ENCODE data around the gene ASB10. TPM values are rescaled to one million over a fixed set of nuclear protein-coding genes. Genes with fewer than 3 reads are reported as not detected.

ASB10 gene
- polyA plus RNA-seq, 3 donors, result not detected

DNA sequence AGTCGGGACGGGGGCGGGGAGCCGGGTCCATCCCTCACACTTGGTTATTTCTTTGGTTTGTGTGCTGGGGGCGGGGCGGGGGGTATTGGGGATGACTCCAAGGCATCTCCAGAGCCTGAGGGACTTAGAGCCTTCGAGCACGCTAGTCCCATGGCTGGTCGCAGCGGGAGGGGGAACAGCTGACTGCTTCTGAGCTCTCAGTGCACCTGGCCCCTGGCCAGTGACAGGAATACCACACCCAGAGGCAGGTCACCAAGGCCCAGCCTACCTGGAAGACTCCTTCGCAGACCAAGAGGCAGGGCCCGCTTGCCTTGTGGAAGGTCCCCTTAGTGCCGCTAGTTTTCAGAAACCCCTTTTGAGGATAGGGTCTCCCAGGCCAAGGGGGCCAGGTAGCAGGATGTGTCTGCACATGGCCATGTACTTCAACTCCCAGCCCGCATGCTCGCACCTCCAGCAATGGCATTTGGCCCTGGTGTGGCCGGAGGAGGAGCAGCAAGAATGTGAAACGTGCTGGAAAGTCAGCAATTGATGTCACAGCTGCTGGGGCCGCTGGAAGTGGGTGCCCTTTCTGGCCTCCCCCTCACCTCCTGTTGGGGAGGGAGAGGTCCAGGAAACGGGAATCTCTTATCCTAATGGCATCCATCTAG lies 60.4 kb downstream of the ASB10 start:
- Histone ChIP-seq H3K4me3 (replicated peaks in 1 of 3; ENCODE audit: low read depth in 2 of 3, low read length in 3 of 3) (no peak overlapping the region), H4K20me1 (ENCODE audit: insufficient read depth, low read length) (peaks cover 64% of the 10 kb centered on the region), H3K4me2 (replicated peaks; ENCODE audit: extremely low read depth, low read length, poor library complexity, severe bottlenecking) (no peak overlapping the region), H3K27ac (ENCODE audit: low read depth in 1 of 2, low read length in 2 of 2) (no peak overlapping the region), H3K79me2 (ENCODE audit: insufficient read depth, low read length) (no peaks in the 10 kb centered on the region), H3K4me1 (ENCODE audit: control insufficient read depth in 1 of 2, insufficient read depth in 2 of 2, low read length in 2 of 2) (no peaks in the 10 kb centered on the region), H3K36me3 (replicated peaks in 1 of 2; ENCODE audit: control insufficient read depth in 1 of 2, insufficient read depth in 2 of 2, low read length in 2 of 2) (peaks cover 49 to 87% of the 10 kb centered on the region in 2 donors), H3K27me3 (ENCODE audit: control insufficient read depth in 2 of 2, insufficient read depth in 2 of 2, low read length in 2 of 2) (no peaks in the 10 kb centered on the region), H2AFZ (ENCODE audit: insufficient read depth, low read depth, low read length, poor library complexity, severe bottlenecking) (no peak overlapping the region), H3K9ac (ENCODE audit: insufficient read depth, low read length, poor library complexity, severe bottlenecking) (no peak overlapping the region), H3K9me3 (replicated peaks in 1 of 2; ENCODE audit: control insufficient read depth in 1 of 2, insufficient read depth in 1 of 2, low read length in 2 of 2) (no peaks in the 10 kb centered on the region)
- intact Hi-C loops (cut with micrococcal nuclease), result no loop called here
- TF ChIP-seq, protein P1, sequence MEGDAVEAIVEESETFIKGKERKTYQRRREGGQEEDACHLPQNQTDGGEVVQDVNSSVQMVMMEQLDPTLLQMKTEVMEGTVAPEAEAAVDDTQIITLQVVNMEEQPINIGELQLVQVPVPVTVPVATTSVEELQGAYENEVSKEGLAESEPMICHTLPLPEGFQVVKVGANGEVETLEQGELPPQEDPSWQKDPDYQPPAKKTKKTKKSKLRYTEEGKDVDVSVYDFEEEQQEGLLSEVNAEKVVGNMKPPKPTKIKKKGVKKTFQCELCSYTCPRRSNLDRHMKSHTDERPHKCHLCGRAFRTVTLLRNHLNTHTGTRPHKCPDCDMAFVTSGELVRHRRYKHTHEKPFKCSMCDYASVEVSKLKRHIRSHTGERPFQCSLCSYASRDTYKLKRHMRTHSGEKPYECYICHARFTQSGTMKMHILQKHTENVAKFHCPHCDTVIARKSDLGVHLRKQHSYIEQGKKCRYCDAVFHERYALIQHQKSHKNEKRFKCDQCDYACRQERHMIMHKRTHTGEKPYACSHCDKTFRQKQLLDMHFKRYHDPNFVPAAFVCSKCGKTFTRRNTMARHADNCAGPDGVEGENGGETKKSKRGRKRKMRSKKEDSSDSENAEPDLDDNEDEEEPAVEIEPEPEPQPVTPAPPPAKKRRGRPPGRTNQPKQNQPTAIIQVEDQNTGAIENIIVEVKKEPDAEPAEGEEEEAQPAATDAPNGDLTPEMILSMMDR (IDR thresholded peaks at IDR 0.05), result no peak
- no peak for DNase-seq
- Mint-ChIP-seq H3K4me3 (no peak overlapping the region), H3K9me3 (peaks cover 0 to 2% (median 0%) of the 10 kb centered on the region in 7 donors), H3K27me3 (ENCODE audit: low read depth in 3 of 3) (peaks cover 2 to 16% (median 3%) of the 10 kb centered on the region in 3 donors), H3K36me3 (peaks cover 58 to 73% of the 10 kb centered on the region in 2 donors), H3K4me1 (no peaks in the 10 kb centered on the region), H3K27ac (peak overlapping the region in 1 of 7 donors; percentile 62)
- WGBS (ENCODE audit: insufficient coverage), result 96% methylated on average over 15 of the region's 19 CpGs

DNA sequence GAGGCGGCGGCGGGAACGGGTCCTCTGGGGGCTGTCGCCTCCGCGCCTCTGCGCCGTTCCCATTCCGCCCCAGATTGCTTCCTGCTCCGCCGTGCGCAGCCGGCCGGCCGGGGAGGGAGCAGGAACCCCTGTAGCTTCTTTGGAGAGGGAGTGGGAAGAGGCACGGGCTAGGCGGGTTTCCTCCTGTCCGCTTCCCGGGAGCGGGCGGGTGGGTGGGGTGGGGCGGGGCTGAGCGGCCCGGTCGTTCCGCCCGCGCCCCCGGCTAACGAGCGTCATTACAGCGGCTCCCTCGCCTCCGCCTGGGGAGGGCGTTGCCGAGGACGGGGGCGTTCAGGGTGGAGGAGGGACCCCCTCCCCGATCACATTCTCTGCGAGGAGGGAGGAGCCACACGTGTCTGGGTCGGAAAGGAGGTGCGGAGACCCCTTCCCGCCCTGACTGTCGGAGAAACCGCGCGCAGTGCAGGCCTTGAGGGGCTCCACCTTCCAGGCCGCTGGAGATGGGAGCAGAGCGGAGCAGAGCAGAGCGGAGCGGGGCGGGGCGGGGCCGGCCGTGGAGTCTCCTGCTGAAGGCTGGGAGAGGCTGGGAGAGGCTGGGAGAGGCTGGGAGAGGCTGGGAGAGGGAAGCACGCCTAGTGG lies 61.1 kb downstream of the ASB10 start:
- no peaks in the 10 kb centered on the region for H3K4me1 ChIP-seq (ENCODE audit: control insufficient read depth in 1 of 2, insufficient read depth in 2 of 2, low read length in 2 of 2)
- Mint-ChIP-seq H3K9me3 (peaks cover 0 to 2% (median 0%) of the 10 kb centered on the region in 7 donors), H3K27ac (no peak overlapping the region), H3K4me1 (no peaks in the 10 kb centered on the region), H3K4me3 (peak overlapping the region in 1 of 2 donors; percentile 83), H3K36me3 (peaks cover 58 to 71% of the 10 kb centered on the region in 2 donors), H3K27me3 (ENCODE audit: low read depth in 3 of 3) (peaks cover 2 to 14% (median 3%) of the 10 kb centered on the region in 3 donors)
- DNase-seq, result no peak
- peaks cover 53 to 87% of the 10 kb centered on the region in 2 donors for H3K36me3 ChIP-seq (replicated peaks in 1 of 2; ENCODE audit: control insufficient read depth in 1 of 2, insufficient read depth in 2 of 2, low read length in 2 of 2)
- H3K9me3 ChIP-seq (replicated peaks in 1 of 2; ENCODE audit: control insufficient read depth in 1 of 2, insufficient read depth in 1 of 2, low read length in 2 of 2), result no peaks in the 10 kb centered on the region
- intact Hi-C loops (cut with micrococcal nuclease), result loop anchor here (2.0 kb wide), 2 partner anchors 47 to 177 kb away; no protein-coding TSS in a partner anchor
- 95% methylated on average over 34 of the region's 58 CpGs for WGBS (ENCODE audit: insufficient coverage)
- no peak overlapping the region for H3K9ac ChIP-seq (ENCODE audit: insufficient read depth, low read length, poor library complexity, severe bottlenecking)
- H3K4me2 ChIP-seq (replicated peaks; ENCODE audit: extremely low read depth, low read length, poor library complexity, severe bottlenecking), result no peak overlapping the region
- H3K79me2 ChIP-seq (ENCODE audit: insufficient read depth, low read length), result no peaks in the 10 kb centered on the region
- TF ChIP-seq, protein P1 (IDR thresholded peaks at IDR 0.05), result no peak
- H2AFZ ChIP-seq (ENCODE audit: insufficient read depth, low read depth, low read length, poor library complexity, severe bottlenecking), result no peak overlapping the region
- no peak overlapping the region for H3K4me3 ChIP-seq (replicated peaks in 1 of 3; ENCODE audit: low read depth in 2 of 3, low read length in 3 of 3)
- no peaks in the 10 kb centered on the region for H3K27me3 ChIP-seq (ENCODE audit: control insufficient read depth in 2 of 2, insufficient read depth in 2 of 2, low read length in 2 of 2)
- H4K20me1 ChIP-seq (ENCODE audit: insufficient read depth, low read length), result peaks cover 68% of the 10 kb centered on the region
- no peak overlapping the region for H3K27ac ChIP-seq (ENCODE audit: low read depth in 1 of 2, low read length in 2 of 2)

Other genes starting within 250 kb of the ASB10 start
- not detected for gene KCNH2, start 208.9 kb downstream of the ASB10 start, polyA plus RNA-seq
- under 1 TPM; 0.26 to 0.72 (median 0.39) TPM for gene NOS3, start 196.2 kb downstream of the ASB10 start, polyA plus RNA-seq
- under 1 TPM in 2 of 3 donors, not detected in 1; 0.21 to 0.30 TPM for gene ATG9B, start 162.8 kb downstream of the ASB10 start, polyA plus RNA-seq
- 10 to 100 TPM in 1 of 3 donors, 1 to 10 TPM in 2; 9.3 to 19.9 (median 9.5) TPM for gene ABCB8, start 158.8 kb downstream of the ASB10 start, polyA plus RNA-seq
- gene ASIC3, start 138.7 kb downstream of the ASB10 start, polyA plus RNA-seq, result 1 to 10 TPM in 1 of 3 donors, not detected in 2; 2.0 TPM
- 10 to 100 TPM; 14.9 to 31.2 (median 24.9) TPM for gene CDK5, start 129.4 kb downstream of the ASB10 start, polyA plus RNA-seq
- 100 to 1,000 TPM in 1 of 3 donors, 10 to 100 TPM in 2; 21.6 to 132 (median 23.8) TPM for gene SLC4A2, start 127.7 kb downstream of the ASB10 start, polyA plus RNA-seq
- gene FASTK, start 106.4 kb downstream of the ASB10 start, polyA plus RNA-seq, result 100 to 1,000 TPM in 1 of 3 donors, 10 to 100 TPM in 2; 34.7 to 110 (median 38.6) TPM
- gene TMUB1, start 103.8 kb downstream of the ASB10 start, polyA plus RNA-seq, result 10 to 100 TPM; 17.4 to 28.2 (median 19.8) TPM
- gene AGAP3, start 100.8 kb downstream of the ASB10 start, polyA plus RNA-seq, result 100 to 1,000 TPM in 1 of 3 donors, 1 to 10 TPM in 2; 6.4 to 133 (median 6.8) TPM
- gene GBX1, start 19.6 kb downstream of the ASB10 start, polyA plus RNA-seq, result not detected
- gene H2BK1, start 23.2 kb upstream of the ASB10 start, polyA plus RNA-seq, result not detected
- gene ABCF2, start 40.0 kb upstream of the ASB10 start, polyA plus RNA-seq, result 10 to 100 TPM; 18.0 to 22.0 (median 21.1) TPM
- 10 to 100 TPM; 34.4 to 38.0 (median 36.0) TPM for gene CHPF2, start 45.2 kb upstream of the ASB10 start, polyA plus RNA-seq
- 100 to 1,000 TPM; 104 to 183 (median 112) TPM for gene SMARCD3, start 61.4 kb upstream of the ASB10 start, polyA plus RNA-seq
- 10 to 100 TPM; 32.0 to 39.2 (median 37.2) TPM for gene NUB1, start 154.6 kb upstream of the ASB10 start, polyA plus RNA-seq
- under 1 TPM; 0.11 to 0.30 (median 0.24) TPM for gene WDR86, start 222.8 kb upstream of the ASB10 start, polyA plus RNA-seq

Data from CD14-positive monocyte (primary cell).